ENCODE measurements around the gene PRKAR2B.

The PRKAR2B gene

GRCh38 chr7:107181172-107181571, 136.7 kb downstream of the PRKAR2B start:
- no peak for DNase-seq (ENCODE audit: extremely low spot score)
- CTCF ChIA-PET = no interaction called here
- TF ChIP-seq BHLHE40 (IDR thresholded peaks at IDR 0.05; ENCODE audit: borderline replicate concordance) (no peak), TARDBP (IDR thresholded peaks at IDR 0.05) (no peak), NFRKB (IDR thresholded peaks at IDR 0.05) (no peak), SUZ12 (IDR thresholded peaks at IDR 0.05) (no peak), FOXM1 (IDR thresholded peaks at IDR 0.05; ENCODE audit: borderline replicate concordance) (no peak), SP1 (IDR thresholded peaks at IDR 0.05) (no peak)
- POLR2A ChIA-PET = interaction anchor here (1.4 kb wide), 1 partner anchor 13 kb away, joined by 7 read pairs; the partner anchor contains the start of gene HBP1

DNA sequence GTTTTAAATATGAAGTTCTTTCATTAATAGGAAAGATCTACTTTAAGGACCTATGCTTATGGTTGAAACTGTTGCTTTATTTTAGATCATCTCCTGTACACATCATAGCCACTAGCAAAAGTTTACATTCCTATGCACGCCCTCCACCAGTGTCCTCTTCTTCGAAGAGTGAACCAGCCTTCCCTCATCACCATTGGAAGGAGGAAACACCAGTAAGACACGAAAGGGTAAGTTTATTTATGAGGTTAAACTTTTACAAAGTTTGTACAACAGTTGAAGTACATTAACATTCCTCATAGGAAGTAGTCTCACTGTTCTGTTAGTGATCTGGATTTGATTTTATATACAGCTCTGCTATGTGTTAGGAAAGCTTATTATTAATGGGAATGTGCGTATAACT, 141.2 kb downstream of the PRKAR2B start:
- no peak for DNase-seq (ENCODE audit: extremely low spot score)
- CTCF ChIA-PET = no interaction called here
- no peak for TF ChIP-seq FOXA1 (IDR thresholded peaks at IDR 0.05)

GRCh38 chr7:107186240-107186639, 141.7 kb downstream of the PRKAR2B start:
- DNase-seq (ENCODE audit: extremely low spot score) = no peak
- CTCF ChIA-PET = no interaction called here
- POLR2A ChIA-PET = no interaction called here
- no peak for TF ChIP-seq SUZ12 (IDR thresholded peaks at IDR 0.05)
- TF ChIP-seq ZNF384 (IDR thresholded peaks at IDR 0.05) = no peak
- TF ChIP-seq HDGF (IDR thresholded peaks at IDR 0.05; ENCODE audit: borderline replicate concordance) = no peak
- TF ChIP-seq SP1 (IDR thresholded peaks at IDR 0.05) = no peak
- no peak for TF ChIP-seq CTBP1 (IDR thresholded peaks at IDR 0.05; ENCODE audit: borderline replicate concordance)
- no peak for TF ChIP-seq NFRKB (IDR thresholded peaks at IDR 0.05)
- TF ChIP-seq TARDBP (IDR thresholded peaks at IDR 0.05) = no peak

More for the DNA sequence above, 141.2 kb downstream of the PRKAR2B start:
- POLR2A ChIA-PET = no interaction called here

DNA sequence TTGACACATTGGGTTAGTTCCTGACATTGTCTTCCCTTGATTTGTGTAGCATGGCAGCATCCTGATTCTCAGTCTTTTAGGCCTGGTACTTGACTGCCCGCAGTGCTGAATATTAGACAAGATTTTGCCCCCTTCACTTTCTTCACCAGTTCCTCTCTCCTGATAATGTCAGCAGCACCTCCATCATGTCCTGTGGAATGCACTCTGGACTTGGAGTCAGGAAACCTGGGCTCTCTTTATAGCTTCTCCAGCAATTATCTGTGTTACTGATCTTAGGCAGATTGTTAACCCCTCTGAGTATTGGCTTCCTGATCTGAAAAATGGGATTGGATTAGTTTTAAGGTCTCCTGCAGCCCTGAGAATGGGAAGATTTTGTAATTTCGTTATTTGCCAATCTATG, 143.3 kb downstream of the PRKAR2B start:
- CTCF ChIA-PET = no interaction called here
- TF ChIP-seq BHLHE40 (IDR thresholded peaks at IDR 0.05; ENCODE audit: borderline replicate concordance) (no peak), L3MBTL2 (conservative IDR thresholded peaks at IDR 0.05) (no peak), NFRKB (IDR thresholded peaks at IDR 0.05) (no peak), FOXK2 (IDR thresholded peaks at IDR 0.05) (no peak), ZNF384 (IDR thresholded peaks at IDR 0.05) (no peak), ARNT (IDR thresholded peaks at IDR 0.05) (no peak), LEF1 (IDR thresholded peaks at IDR 0.05; ENCODE audit: borderline replicate concordance) (no peak), TARDBP (IDR thresholded peaks at IDR 0.05) (no peak), CTBP1 (IDR thresholded peaks at IDR 0.05; ENCODE audit: borderline replicate concordance) (no peak), SUZ12 (IDR thresholded peaks at IDR 0.05) (no peak), SP1 (IDR thresholded peaks at IDR 0.05) (no peak), FOXA1 (IDR thresholded peaks at IDR 0.05) (no peak), FOXM1 (IDR thresholded peaks at IDR 0.05; ENCODE audit: borderline replicate concordance) (no peak), HDGF (IDR thresholded peaks at IDR 0.05; ENCODE audit: borderline replicate concordance) (no peak), ELF4 (IDR thresholded peaks at IDR 0.05) (no peak)
- TF ChIP-seq, protein P1, sequence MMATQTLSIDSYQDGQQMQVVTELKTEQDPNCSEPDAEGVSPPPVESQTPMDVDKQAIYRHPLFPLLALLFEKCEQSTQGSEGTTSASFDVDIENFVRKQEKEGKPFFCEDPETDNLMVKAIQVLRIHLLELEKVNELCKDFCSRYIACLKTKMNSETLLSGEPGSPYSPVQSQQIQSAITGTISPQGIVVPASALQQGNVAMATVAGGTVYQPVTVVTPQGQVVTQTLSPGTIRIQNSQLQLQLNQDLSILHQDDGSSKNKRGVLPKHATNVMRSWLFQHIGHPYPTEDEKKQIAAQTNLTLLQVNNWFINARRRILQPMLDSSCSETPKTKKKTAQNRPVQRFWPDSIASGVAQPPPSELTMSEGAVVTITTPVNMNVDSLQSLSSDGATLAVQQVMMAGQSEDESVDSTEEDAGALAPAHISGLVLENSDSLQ (IDR thresholded peaks at IDR 0.05) = no peak
- POLR2A ChIA-PET = no interaction called here
- no peak for DNase-seq (ENCODE audit: extremely low spot score)

DNA sequence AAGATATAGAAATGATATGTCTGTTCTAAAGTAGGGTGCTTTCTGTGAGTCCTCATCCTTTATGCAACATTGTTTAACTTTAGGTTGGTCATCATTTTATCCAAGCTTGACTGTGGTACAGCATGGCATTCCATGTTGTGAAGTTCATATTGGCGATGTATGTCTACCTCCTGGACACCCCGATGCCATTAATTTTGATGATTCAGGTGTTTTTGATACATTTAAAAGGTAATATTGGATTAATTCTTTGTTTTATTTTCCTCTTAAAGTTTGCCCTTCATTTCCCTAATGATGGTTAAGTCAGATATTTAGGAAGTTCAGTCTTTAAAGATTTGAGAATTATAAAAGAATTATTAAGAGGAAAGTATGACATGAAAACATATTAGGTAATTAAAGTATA, 145.6 kb downstream of the PRKAR2B start:
- ChIA-PET CTCF (no interaction called here), POLR2A (no interaction called here)
- no peak for TF ChIP-seq ELF4 (IDR thresholded peaks at IDR 0.05)
- TF ChIP-seq FOXA1 (IDR thresholded peaks at IDR 0.05) = no peak
- no peak for TF ChIP-seq ARNT (IDR thresholded peaks at IDR 0.05)
- TF ChIP-seq NFRKB (IDR thresholded peaks at IDR 0.05) = no peak
- no peak for TF ChIP-seq BHLHE40 (IDR thresholded peaks at IDR 0.05; ENCODE audit: borderline replicate concordance)
- TF ChIP-seq CTBP1 (IDR thresholded peaks at IDR 0.05; ENCODE audit: borderline replicate concordance) = no peak
- TF ChIP-seq, protein P1 (IDR thresholded peaks at IDR 0.05) = no peak
- no peak for TF ChIP-seq LEF1 (IDR thresholded peaks at IDR 0.05; ENCODE audit: borderline replicate concordance)
- TF ChIP-seq ZNF384 (IDR thresholded peaks at IDR 0.05) = no peak
- no peak for TF ChIP-seq SP1 (IDR thresholded peaks at IDR 0.05)
- no peak for TF ChIP-seq L3MBTL2 (conservative IDR thresholded peaks at IDR 0.05)
- TF ChIP-seq HDGF (IDR thresholded peaks at IDR 0.05; ENCODE audit: borderline replicate concordance) = no peak
- TF ChIP-seq SUZ12 (IDR thresholded peaks at IDR 0.05) = no peak
- no peak for TF ChIP-seq FOXM1 (IDR thresholded peaks at IDR 0.05; ENCODE audit: borderline replicate concordance)
- no peak for TF ChIP-seq FOXK2 (IDR thresholded peaks at IDR 0.05)
- TF ChIP-seq TARDBP (IDR thresholded peaks at IDR 0.05) = no peak
- DNase-seq (ENCODE audit: extremely low spot score) = no peak

DNA sequence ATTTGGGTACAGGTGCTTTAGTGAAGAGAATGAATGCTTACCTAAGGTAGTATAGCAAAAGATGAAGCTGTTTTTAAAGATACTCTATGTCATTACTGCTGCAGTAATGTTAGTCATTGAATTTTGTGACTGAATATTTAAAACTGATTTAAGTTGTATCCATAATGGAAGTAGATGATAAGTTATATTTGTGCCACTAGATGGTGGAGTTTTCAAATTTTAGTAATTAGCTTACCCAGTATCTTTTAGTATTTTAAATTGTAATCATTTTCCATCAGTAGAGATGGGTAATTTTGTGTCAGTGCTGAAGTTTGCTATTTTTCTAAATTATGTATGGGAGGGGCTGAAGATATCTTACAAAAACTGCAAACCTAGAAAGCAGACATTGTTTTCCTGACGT, 149.5 kb downstream of the PRKAR2B start:
- ChIA-PET POLR2A (no interaction called here), CTCF (no interaction called here)
- no peak for DNase-seq (ENCODE audit: extremely low spot score)
- no peak for TF ChIP-seq ARNT (IDR thresholded peaks at IDR 0.05)
- no peak for TF ChIP-seq FOXK2 (IDR thresholded peaks at IDR 0.05)
- no peak for TF ChIP-seq HDGF (IDR thresholded peaks at IDR 0.05; ENCODE audit: borderline replicate concordance)
- TF ChIP-seq NFRKB (IDR thresholded peaks at IDR 0.05) = no peak
- TF ChIP-seq BHLHE40 (IDR thresholded peaks at IDR 0.05; ENCODE audit: borderline replicate concordance) = no peak
- TF ChIP-seq SUZ12 (IDR thresholded peaks at IDR 0.05) = no peak
- TF ChIP-seq ELF4 (IDR thresholded peaks at IDR 0.05) = no peak
- TF ChIP-seq FOXA1 (IDR thresholded peaks at IDR 0.05) = no peak
- no peak for TF ChIP-seq ZNF384 (IDR thresholded peaks at IDR 0.05)

DNA sequence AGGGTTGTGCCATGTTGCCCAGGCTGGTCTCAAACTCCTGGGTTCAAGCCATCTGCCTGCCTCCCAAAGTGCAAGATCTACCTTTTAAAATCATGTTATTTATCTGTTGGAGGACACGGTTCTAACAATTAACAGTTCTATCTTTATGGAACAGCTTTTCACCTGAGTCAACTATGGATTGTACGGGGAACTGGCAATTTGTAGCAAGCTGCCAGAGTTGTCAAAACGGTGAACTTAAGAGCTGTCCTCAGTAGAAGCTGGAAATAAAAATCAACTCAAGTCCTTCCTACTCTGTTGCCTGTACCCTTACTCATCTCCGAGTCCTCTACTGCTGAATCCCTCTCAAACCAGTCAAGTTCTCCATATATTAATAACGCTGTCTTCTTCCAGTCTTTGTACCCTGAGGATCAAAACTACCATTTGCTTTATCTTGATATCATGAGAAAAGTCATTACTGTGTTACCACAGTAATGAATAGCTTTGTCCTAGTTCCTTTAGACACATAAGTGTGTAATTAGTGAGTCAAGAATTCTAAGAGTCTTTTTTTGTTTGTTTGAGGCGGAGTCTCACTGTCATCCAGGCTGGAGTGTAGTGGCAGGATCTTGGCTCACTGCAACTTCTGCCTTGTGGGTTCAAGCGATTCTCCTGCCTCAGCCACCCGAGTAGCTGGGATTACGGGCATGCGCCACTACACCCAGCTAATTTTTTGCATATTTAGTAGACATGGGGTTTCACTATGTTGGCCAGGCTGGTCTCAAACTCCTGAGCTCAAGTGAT, 152.5 kb downstream of the PRKAR2B start:
- DNase-seq (ENCODE audit: extremely low spot score) = no peak
- POLR2A ChIA-PET = no interaction called here
- TF ChIP-seq L3MBTL2 (conservative IDR thresholded peaks at IDR 0.05) (no peak), ELF4 (IDR thresholded peaks at IDR 0.05) (no peak), SP1 (IDR thresholded peaks at IDR 0.05) (no peak), FOXA1 (IDR thresholded peaks at IDR 0.05) (no peak), BHLHE40 (IDR thresholded peaks at IDR 0.05; ENCODE audit: borderline replicate concordance) (no peak), LEF1 (IDR thresholded peaks at IDR 0.05; ENCODE audit: borderline replicate concordance) (no peak), SUZ12 (IDR thresholded peaks at IDR 0.05) (no peak), FOXM1 (IDR thresholded peaks at IDR 0.05; ENCODE audit: borderline replicate concordance) (no peak), TARDBP (IDR thresholded peaks at IDR 0.05) (no peak), ARNT (IDR thresholded peaks at IDR 0.05) (no peak)
- TF ChIP-seq, protein P1 (IDR thresholded peaks at IDR 0.05) = no peak
- CTCF ChIA-PET = no interaction called here

Data from HEK293T (cell line).